Vagina (tissue), 2 donors: ENCODE results near the gene JUN.

ENCODE experiments used
- CTCF ChIP-seq, 3 experiments: fragments of 450-650 bp in 2 of 3; fragments of 200-600 bp in 1 of 3; sonication (generic) in 1 of 3; IDR thresholded peaks; one replicate each; pipeline ENCODE4 v1.5.1; 2017 to 2019; ENCODE audit warnings: antibody characterized with exemption in 3 of 3, mild to moderate bottlenecking in 2 of 3, moderate library complexity in 2 of 3
- POLR2A ChIP-seq, 2 donors: fragments of 450-650 bp; IDR thresholded peaks; one replicate each; pipeline ENCODE4 v1.6.1; 2017; ENCODE audit warnings: antibody characterized with exemption in 2 of 2, mild to moderate bottlenecking in 2 of 2, moderate library complexity in 2 of 2

DNA sequence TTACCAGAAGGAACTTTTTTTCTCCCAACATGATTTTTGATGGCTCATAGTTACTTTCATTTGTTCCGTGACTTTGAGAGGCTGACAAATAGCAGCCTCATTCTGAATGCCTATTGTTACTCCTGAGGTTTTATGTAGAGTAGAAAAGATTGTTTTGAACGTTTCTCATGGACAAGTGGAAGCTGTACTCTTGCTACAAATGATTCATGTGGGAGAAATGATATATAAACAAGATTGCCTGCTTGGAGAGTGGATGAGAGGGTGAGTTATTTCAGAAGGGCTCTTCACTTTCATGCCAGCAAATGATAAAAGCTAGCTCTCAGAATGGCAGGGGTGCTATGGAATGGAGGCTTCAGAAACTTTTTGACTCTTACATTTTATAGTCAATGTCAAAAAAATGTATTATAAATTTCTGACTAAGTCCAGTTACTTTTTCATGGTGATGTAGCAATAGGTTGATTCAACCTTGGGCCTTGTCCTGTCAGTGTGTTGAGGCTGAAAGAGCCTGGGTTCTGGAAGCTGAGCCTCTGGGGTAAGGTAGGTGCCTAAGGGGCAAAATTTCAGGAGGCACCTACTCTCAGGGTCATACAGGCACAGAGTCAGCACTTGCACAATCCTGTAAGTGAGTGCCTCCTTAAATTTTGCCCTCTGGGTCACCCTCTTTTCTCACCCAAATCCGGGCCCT lies 19.4 kb downstream of the JUN start:
- TF ChIP-seq CTCF (IDR thresholded peaks at IDR 0.05) = no peak
- no peak for TF ChIP-seq POLR2A (IDR thresholded peaks at IDR 0.05)
